NCI-H1105 treated with DMSO at 0.1 percent for 48 hours (cell line): ENCODE data around the gene LTN1.

Experiments used
- DNase-seq: peaks from one replicate; lab custom pipeline; 2025; lab: John Stamatoyannopoulos, UW

The LTN1 gene

DNA sequence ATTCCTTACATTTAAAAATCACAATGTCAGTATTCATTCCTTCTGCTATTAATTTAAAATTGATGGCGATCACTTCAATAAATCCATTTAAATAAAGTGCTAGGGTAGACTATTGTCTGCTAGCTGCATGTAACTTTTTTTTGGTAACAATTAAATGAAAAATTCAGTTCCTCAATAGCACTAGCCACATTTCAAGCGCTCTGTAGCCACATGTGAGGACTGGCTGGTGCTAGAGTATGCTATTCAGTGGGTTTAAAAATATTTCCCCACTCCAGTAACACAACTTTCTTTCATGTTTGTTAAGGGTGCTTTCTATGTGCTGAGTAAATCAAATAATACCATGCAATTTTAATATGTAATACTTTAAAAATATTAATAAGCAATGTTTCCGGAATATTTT is 108.2 kb downstream of the LTN1 start:
- DNase-seq = peak; percentile 33

DNA sequence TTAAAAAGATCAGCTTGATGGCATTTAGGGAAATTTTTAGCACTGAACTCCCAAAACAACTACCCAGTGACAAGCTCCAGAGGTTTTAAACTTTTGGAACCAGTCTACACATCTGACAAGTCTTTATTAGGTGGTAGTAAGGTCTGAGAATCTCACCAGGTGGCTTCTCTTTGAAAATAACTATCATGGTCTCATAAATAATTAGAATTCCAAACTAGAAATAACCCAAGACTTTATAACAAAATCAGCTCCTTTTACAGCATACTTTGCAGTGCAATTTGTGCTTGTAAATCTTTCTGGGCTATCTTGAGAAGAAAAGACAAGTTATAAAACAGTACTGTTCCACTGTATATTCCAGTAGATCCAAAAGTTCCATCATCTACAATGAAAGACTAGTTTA is 108.7 kb downstream of the LTN1 start:
- no peak for DNase-seq

DNA sequence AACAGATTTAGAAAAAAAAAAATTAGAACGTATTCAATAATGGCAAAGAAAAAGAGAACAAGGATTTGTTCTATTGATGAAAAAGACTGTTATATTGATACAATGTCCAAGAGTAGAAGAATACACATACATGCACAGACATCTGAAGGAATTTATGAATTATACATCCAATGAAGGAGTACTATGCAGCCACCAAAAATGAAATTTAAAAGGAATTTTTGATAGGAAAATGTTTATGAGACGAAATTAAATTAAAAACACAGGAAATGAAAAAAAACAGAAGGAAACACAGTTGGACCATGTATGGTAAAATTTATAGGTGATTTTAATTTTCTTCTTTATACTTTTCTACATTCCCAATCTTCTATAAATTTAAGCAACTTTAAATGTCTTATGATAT is 110.3 kb downstream of the LTN1 start:
- no peak for DNase-seq
